H9 (cell line): Measurements from ENCODE around the gene DNALI1. TPM values are rescaled to one million over a fixed set of nuclear protein-coding genes. Genes with fewer than 3 reads are reported as not detected.
A peak's percentile ranks its signal among the peaks of the same experiment; 100 is the strongest.

Experiments used
- DNase-seq: peaks from one replicate; pipeline ENCODE4 v3.0.0-alpha.2; 2017
- H2AFZ ChIP-seq: one replicate; pipeline ENCODE4 v1.6.1; 2013; ENCODE audit warnings: mild to moderate bottlenecking, low read length, control low read depth, moderate library complexity
- H2AK5ac ChIP-seq: 2 replicates; pipeline ENCODE4 v1.6.1; 2013; ENCODE audit warnings: low read length, control low read depth, mixed read lengths; ENCODE audit not compliant: insufficient read length
- H2BK120ac ChIP-seq: one replicate; pipeline ENCODE4 v1.6.1; 2013; ENCODE audit warnings: low read depth, mild to moderate bottlenecking, low read length, control low read depth, inconsistent platforms; ENCODE audit not compliant: poor library complexity, severe bottlenecking
- H2BK12ac ChIP-seq: 2 replicates; pipeline ENCODE4 v1.6.1; 2013; ENCODE audit warnings: low read length, control low read depth, mixed read lengths, low read depth; ENCODE audit not compliant: insufficient read length
- H2BK15ac ChIP-seq: 2 replicates; pipeline ENCODE4 v1.6.1; 2013; ENCODE audit warnings: low read depth, low read length, control low read depth
- H2BK20ac ChIP-seq: one replicate; pipeline ENCODE4 v1.6.1; 2013; ENCODE audit warnings: low read depth, mild to moderate bottlenecking, low read length, control low read depth, inconsistent platforms; ENCODE audit not compliant: poor library complexity, severe bottlenecking
- H2BK5ac ChIP-seq: 2 replicates; pipeline ENCODE4 v1.6.1; 2013; ENCODE audit warnings: low read length, control low read depth, mixed read lengths; ENCODE audit not compliant: insufficient read length
- H3K14ac ChIP-seq: 2 replicates; pipeline ENCODE4 v1.6.1; 2013; ENCODE audit warnings: low read length, control low read depth; ENCODE audit not compliant: insufficient read depth
- H3K18ac ChIP-seq: 2 replicates; pipeline ENCODE4 v1.6.1; 2013; ENCODE audit warnings: low read depth, mild to moderate bottlenecking, mixed read lengths, low read length, control low read depth; ENCODE audit not compliant: insufficient read length
- H3K23ac ChIP-seq: 2 replicates; pipeline ENCODE4 v1.6.1; 2013; ENCODE audit warnings: low read length, control low read depth, mixed read lengths, low read depth; ENCODE audit not compliant: insufficient read length
- H3K23me2 ChIP-seq: 2 replicates; pipeline ENCODE4 v1.6.1; 2013; ENCODE audit warnings: low read depth, mild to moderate bottlenecking, mixed read lengths, low read length, control low read depth; ENCODE audit not compliant: insufficient read length, poor library complexity, severe bottlenecking
- H3K27ac ChIP-seq: 2 replicates; pipeline ENCODE4 v1.5.1; 2013; ENCODE audit warnings: low read length, control low read depth, mixed read lengths, low read depth; ENCODE audit not compliant: insufficient read length
- H3K27me3 ChIP-seq: 2 replicates; pipeline ENCODE4 v1.6.1; 2013; ENCODE audit warnings: low read length, control low read depth, inconsistent platforms; ENCODE audit not compliant: insufficient read depth
- H3K4ac ChIP-seq: 2 replicates; pipeline ENCODE4 v1.6.1; 2013; ENCODE audit warnings: low read depth, mild to moderate bottlenecking, control low read depth, inconsistent platforms, low read length, moderate library complexity
- H3K4me1 ChIP-seq: 2 replicates; pipeline ENCODE4 v1.6.1; 2013; ENCODE audit warnings: low read length, control low read depth, inconsistent platforms; ENCODE audit not compliant: insufficient read depth
- H3K4me2 ChIP-seq: 2 replicates; pipeline ENCODE4 v1.6.1; 2013; ENCODE audit warnings: low read length, control low read depth, mixed read lengths; ENCODE audit not compliant: insufficient read length, insufficient read depth
- H3K56ac ChIP-seq: 2 replicates; pipeline ENCODE4 v1.6.1; 2013; ENCODE audit warnings: low read depth, mild to moderate bottlenecking, mixed read lengths, low read length, control low read depth; ENCODE audit not compliant: insufficient read length
- H3K79me1 ChIP-seq: 2 replicates; pipeline ENCODE4 v1.6.1; 2013; ENCODE audit warnings: low read depth, mild to moderate bottlenecking, moderate library complexity, low read length, control low read depth, inconsistent platforms; ENCODE audit not compliant: insufficient read depth, poor library complexity, severe bottlenecking
- H3K79me2 ChIP-seq: 2 replicates; pipeline ENCODE4 v1.6.1; 2013; ENCODE audit warnings: low read length, control low read depth, inconsistent platforms; ENCODE audit not compliant: insufficient read depth
- H3K9ac ChIP-seq: 2 replicates; pipeline ENCODE4 v1.6.1; 2013; ENCODE audit warnings: low read length, control low read depth, mixed read lengths; ENCODE audit not compliant: insufficient read length; ENCODE audit errors: extremely low read depth
- H3K9me3 ChIP-seq: one replicate; pipeline ENCODE4 v1.6.1; 2013; ENCODE audit warnings: low read depth, low read length, inconsistent platforms; ENCODE audit not compliant: control insufficient read depth
- H3T11ph ChIP-seq: one replicate; pipeline ENCODE4 v1.6.1; 2013; ENCODE audit warnings: mild to moderate bottlenecking, low read length, control low read depth, inconsistent platforms
- H4K20me1 ChIP-seq: one replicate; pipeline ENCODE4 v1.6.1; 2013; ENCODE audit not compliant: control insufficient read depth, insufficient read length, insufficient read depth
- H4K5ac ChIP-seq: 2 replicates; pipeline ENCODE4 v1.6.1; 2013; ENCODE audit warnings: low read depth, mild to moderate bottlenecking, mixed read lengths, low read length, control low read depth; ENCODE audit not compliant: insufficient read length
- H4K8ac ChIP-seq: replicated peaks from 2 replicates; pipeline ENCODE4 v1.6.1; 2013; ENCODE audit warnings: low read length, control low read depth, mixed read lengths, low read depth; ENCODE audit not compliant: insufficient read length
- H4K91ac ChIP-seq: 2 replicates; pipeline ENCODE4 v1.6.1; 2013; ENCODE audit warnings: low read depth, mild to moderate bottlenecking, moderate library complexity, mixed read lengths, low read length, control low read depth; ENCODE audit not compliant: insufficient read length
- H3K27ac Mint-ChIP-seq, 3 experiments: 2 replicates in 2 of 3; 3 replicates in 1 of 3; pipeline ENCODE4 v1.8.0; 2020 to 2021; ENCODE audit warnings: mixed read lengths in 3 of 3, mild to moderate bottlenecking in 1 of 3, moderate library complexity in 1 of 3
- H3K27me3 Mint-ChIP-seq: 2 replicates; pipeline ENCODE4 v1.8.0; 2021; ENCODE audit warnings: low read depth, mild to moderate bottlenecking, moderate library complexity, mixed read lengths
- H3K36me3 Mint-ChIP-seq, 3 experiments: 2 replicates in 2 of 3; 3 replicates in 1 of 3; pipeline ENCODE4 v1.8.0; 2020 to 2021; ENCODE audit warnings: low read depth in 3 of 3, mixed read lengths in 3 of 3; ENCODE audit not compliant: insufficient read depth in 1 of 3
- H3K4me1 Mint-ChIP-seq, 2 experiments: 2 replicates each; pipeline ENCODE4 v1.8.0; 2020; ENCODE audit warnings: mixed read lengths in 2 of 2
- H3K4me3 Mint-ChIP-seq, 2 experiments: 2 replicates in 1 of 2; 3 replicates in 1 of 2; pipeline ENCODE4 v1.8.0; 2020 to 2021; ENCODE audit warnings: mild to moderate bottlenecking in 2 of 2, mixed read lengths in 2 of 2, moderate library complexity in 1 of 2
- H3K9me3 Mint-ChIP-seq, 2 experiments: 2 replicates in 1 of 2; 3 replicates in 1 of 2; pipeline ENCODE4 v1.8.0; 2020; ENCODE audit warnings: mild to moderate bottlenecking in 2 of 2, mixed read lengths in 2 of 2, moderate library complexity in 1 of 2
- WGBS: extraction: QIAGEN DNeasy Blood & Tissue Kit; methylation state at CpG from one replicate; pipeline ENCODE4 v1.1.7; 2013; ENCODE audit warnings: missing lambda C conversion rate, low lambda C conversion rate, mixed read lengths; ENCODE audit not compliant: insufficient read length; ENCODE audit errors: extremely low coverage; 5-methylcytosine and 5-hydroxymethylcytosine counted together
- total RNA-seq: library from RNA; stranded (reverse); gene quantifications from 2 replicates; pipeline ENCODE4 v1.2.1, GENCODE V29; 2021
- TF ChIP-seq, protein P1 (sequence below): fragments of 200-600 bp; sonication (generic); conservative IDR thresholded peaks from 3 replicates; pipeline ENCODE4 v1.8.0; 2021; ENCODE audit warnings: antibody characterized with exemption, mild to moderate bottlenecking

DNALI1 gene
- total RNA-seq, 1 experiment from 2014 or later = 18.0 TPM

DNA sequence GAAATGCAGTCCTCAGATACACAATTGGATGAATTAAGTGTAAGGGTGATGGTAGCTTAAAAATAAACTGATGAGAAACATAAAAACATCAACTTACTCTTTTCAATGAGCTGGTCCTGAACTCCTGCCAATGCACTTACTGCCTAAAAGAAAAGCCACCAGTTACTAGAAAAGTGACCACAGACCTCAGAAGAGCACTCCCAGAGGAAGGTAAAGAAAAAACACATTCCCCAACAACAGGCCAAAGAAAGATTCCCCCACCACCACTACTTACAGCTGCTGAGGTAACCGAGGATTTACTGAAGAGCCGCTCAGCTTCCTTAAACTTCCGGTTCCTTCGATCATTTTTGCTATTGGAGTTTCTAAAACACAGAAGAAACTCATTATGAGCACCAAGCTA is 47.6 kb upstream of the DNALI1 start:
- Histone ChIP-seq H3K56ac (no peak overlapping the region), H4K91ac (no peak overlapping the region), H4K8ac (no peak overlapping the region), H3K9ac (no peak overlapping the region), H3K79me2 (no peaks in the 10 kb centered on the region), H2AFZ (no peak overlapping the region), H2BK20ac (no peak overlapping the region), H3K4me1 (no peaks in the 10 kb centered on the region), H3K9me3 (no peaks in the 10 kb centered on the region), H3K27ac (no peak overlapping the region), H3K4ac (no peak overlapping the region), H3K23ac (no peak overlapping the region), H3K79me1 (no peaks in the 10 kb centered on the region), H3K27me3 (no peaks in the 10 kb centered on the region), H3K23me2 (no peaks in the 10 kb centered on the region), H2BK15ac (no peak overlapping the region), H3K4me2 (no peak overlapping the region), H3T11ph (no peak overlapping the region), H3K18ac (no peak overlapping the region), H2BK5ac (no peak overlapping the region), H2BK12ac (no peak overlapping the region), H4K20me1 (no peaks in the 10 kb centered on the region), H2AK5ac (no peak overlapping the region), H3K14ac (no peak overlapping the region), H2BK120ac (no peak overlapping the region), H4K5ac (no peak overlapping the region)
- no peaks in the 10 kb centered on the region for H3K9me3 Mint-ChIP-seq
- TF ChIP-seq, protein P1, sequence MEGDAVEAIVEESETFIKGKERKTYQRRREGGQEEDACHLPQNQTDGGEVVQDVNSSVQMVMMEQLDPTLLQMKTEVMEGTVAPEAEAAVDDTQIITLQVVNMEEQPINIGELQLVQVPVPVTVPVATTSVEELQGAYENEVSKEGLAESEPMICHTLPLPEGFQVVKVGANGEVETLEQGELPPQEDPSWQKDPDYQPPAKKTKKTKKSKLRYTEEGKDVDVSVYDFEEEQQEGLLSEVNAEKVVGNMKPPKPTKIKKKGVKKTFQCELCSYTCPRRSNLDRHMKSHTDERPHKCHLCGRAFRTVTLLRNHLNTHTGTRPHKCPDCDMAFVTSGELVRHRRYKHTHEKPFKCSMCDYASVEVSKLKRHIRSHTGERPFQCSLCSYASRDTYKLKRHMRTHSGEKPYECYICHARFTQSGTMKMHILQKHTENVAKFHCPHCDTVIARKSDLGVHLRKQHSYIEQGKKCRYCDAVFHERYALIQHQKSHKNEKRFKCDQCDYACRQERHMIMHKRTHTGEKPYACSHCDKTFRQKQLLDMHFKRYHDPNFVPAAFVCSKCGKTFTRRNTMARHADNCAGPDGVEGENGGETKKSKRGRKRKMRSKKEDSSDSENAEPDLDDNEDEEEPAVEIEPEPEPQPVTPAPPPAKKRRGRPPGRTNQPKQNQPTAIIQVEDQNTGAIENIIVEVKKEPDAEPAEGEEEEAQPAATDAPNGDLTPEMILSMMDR = peak; percentile 50
- no CpG with 5 or more reads among the region's 4 CpGs for WGBS
- peak overlapping the region in 2 of 3 experiments; percentile 43 to 74; a peak in 3 of 7 replicates for H3K27ac Mint-ChIP-seq
- peaks cover 7 to 64% (median 41%) of the 10 kb centered on the region in 3 experiments; a peak in 6 of 7 replicates for H3K36me3 Mint-ChIP-seq
- H3K4me3 Mint-ChIP-seq = no peak overlapping the region
- H3K27me3 Mint-ChIP-seq = no peaks in the 10 kb centered on the region
- DNase-seq = no peak
- peaks cover 5 to 7% of the 10 kb centered on the region in 2 experiments for H3K4me1 Mint-ChIP-seq
